MM.1S (cell line): Measurements from ENCODE around the gene SHKBP1.

ENCODE experiments used
- DNase-seq: peaks from one replicate; pipeline ENCODE4 v3.0.0-alpha.2; 2015
- H2AFZ ChIP-seq: fragments of 300-600 bp; sonication (generic); 2 replicates; pipeline ENCODE4 v1.6.0; 2016; ENCODE audit warnings: antibody characterized with exemption, low read length
- H3F3A ChIP-seq: fragments of 300-600 bp; sonication (generic); 2 replicates; pipeline ENCODE4 v1.6.1; 2016; ENCODE audit warnings: mild to moderate bottlenecking, antibody characterized with exemption, low read length, moderate library complexity, mixed read lengths; ENCODE audit not compliant: insufficient read depth
- H3K27ac ChIP-seq: fragments of 300-600 bp; sonication (generic); 2 replicates; pipeline ENCODE4 v1.5.1; 2016; ENCODE audit warnings: mild to moderate bottlenecking, low read length
- H3K27me3 ChIP-seq: fragments of 300-600 bp; sonication (generic); replicated peaks from 2 replicates; pipeline ENCODE4 v1.6.0; 2016; ENCODE audit warnings: low read length; ENCODE audit not compliant: insufficient read depth
- H3K36me3 ChIP-seq: fragments of 300-600 bp; sonication (generic); replicated peaks from 2 replicates; pipeline ENCODE4 v1.6.1; 2016; ENCODE audit warnings: mild to moderate bottlenecking, low read length, mixed read lengths; ENCODE audit not compliant: insufficient read depth
- H3K4me1 ChIP-seq: fragments of 300-600 bp; sonication (generic); 2 replicates; pipeline ENCODE4 v1.6.1; 2016; ENCODE audit warnings: low read length, mixed read lengths
- H3K4me2 ChIP-seq: fragments of 300-600 bp; sonication (generic); 2 replicates; pipeline ENCODE4 v1.6.0; 2016; ENCODE audit warnings: low read depth, low read length
- H3K4me3 ChIP-seq: fragments of 300-600 bp; sonication (generic); 2 replicates; pipeline ENCODE4 v1.5.1; 2016; ENCODE audit warnings: low read length, mixed read lengths
- H3K79me2 ChIP-seq: fragments of 300-600 bp; sonication (generic); 2 replicates; pipeline ENCODE4 v1.6.1; 2016; ENCODE audit warnings: mixed run types, low read length, mixed read lengths
- H3K9ac ChIP-seq: fragments of 300-600 bp; sonication (generic); 2 replicates; pipeline ENCODE4 v1.6.1; 2016; ENCODE audit warnings: low read length, mixed read lengths
- H3K9me2 ChIP-seq: fragments of 300-600 bp; sonication (generic); replicated peaks from 2 replicates; pipeline ENCODE4 v1.6.1; 2016; ENCODE audit warnings: mild to moderate bottlenecking, low read length, mixed read lengths; ENCODE audit not compliant: insufficient read depth
- H3K9me3 ChIP-seq: fragments of 300-600 bp; sonication (generic); replicated peaks from 2 replicates; pipeline ENCODE4 v1.6.1; 2016; ENCODE audit warnings: mild to moderate bottlenecking, low read length, mixed read lengths; ENCODE audit not compliant: insufficient read depth
- H4K20me1 ChIP-seq: fragments of 300-600 bp; sonication (generic); 2 replicates; pipeline ENCODE4 v1.6.1; 2016; ENCODE audit warnings: mild to moderate bottlenecking, low read length, moderate library complexity, mixed read lengths; ENCODE audit not compliant: insufficient read depth
- CTCF ChIP-seq: fragments of 300-600 bp; sonication (generic); IDR thresholded peaks from 2 replicates; pipeline ENCODE4 v1.5.1; 2016; ENCODE audit warnings: antibody characterized with exemption, low read length, mixed read lengths
- EZH2 ChIP-seq: fragments of 300-600 bp; sonication (generic); optimal IDR thresholded peaks from 2 replicates; pipeline ENCODE3; 2017; ENCODE audit warnings: low read depth, mild to moderate bottlenecking, antibody characterized with exemption, low read length, mixed read lengths
- EZH2phosphoT487 ChIP-seq: fragments of 300-600 bp; sonication (generic); IDR thresholded peaks from 2 replicates; pipeline ENCODE4 v1.6.1; 2018; ENCODE audit warnings: antibody characterized with exemption, low read length

SHKBP1 gene

GRCh38 chr19:40603071-40603388 is 26.4 kb downstream of the SHKBP1 start:
- no peak for DNase-seq
- no peak for TF ChIP-seq EZH2
- TF ChIP-seq EZH2phosphoT487: no peak
- TF ChIP-seq CTCF: no peak
- no peak overlapping the region; the same call in 1 of the 2 replicates for H3K27ac ChIP-seq
- peak overlapping the region; percentile 57 for H3K4me3 ChIP-seq
- no peaks in the 10 kb centered on the region for H3K36me3 ChIP-seq
- H4K20me1 ChIP-seq: no peaks in the 10 kb centered on the region
- peaks cover 43% of the 10 kb centered on the region for H3K4me1 ChIP-seq
- no peaks in the 10 kb centered on the region for H3K79me2 ChIP-seq
- no peak overlapping the region for H3K9ac ChIP-seq
- H3K27me3 ChIP-seq: peaks cover 34% of the 10 kb centered on the region
- no peaks in the 10 kb centered on the region for H3K9me2 ChIP-seq
- H3F3A ChIP-seq: peaks cover 41% of the 10 kb centered on the region
- H3K9me3 ChIP-seq: no peaks in the 10 kb centered on the region
- H3K4me2 ChIP-seq: peak overlapping the region; percentile 73
- 0 out of 2 replicates have a peak overlapping the region, but pooled peaks have one; percentile 66 for H2AFZ ChIP-seq

- H3F3A ChIP-seq: peaks cover 41% of the 10 kb centered on the region
- peak overlapping the region; percentile 66 for H2AFZ ChIP-seq
- H3K9ac ChIP-seq: peak overlapping the region; percentile 2; the same call in 1 of the 2 replicates
- peak overlapping the region; percentile 73 for H3K4me2 ChIP-seq
- no peaks in the 10 kb centered on the region for H4K20me1 ChIP-seq
- H3K4me3 ChIP-seq: peak overlapping the region; percentile 57
- H3K9me2 ChIP-seq: no peaks in the 10 kb centered on the region
- H3K79me2 ChIP-seq: no peaks in the 10 kb centered on the region
- peaks cover 40% of the 10 kb centered on the region for H3K4me1 ChIP-seq
- H3K27me3 ChIP-seq: peaks cover 29% of the 10 kb centered on the region
- DNase-seq: peak; percentile 99
- no peaks in the 10 kb centered on the region for H3K9me3 ChIP-seq
- no peaks in the 10 kb centered on the region for H3K36me3 ChIP-seq
- no peak for TF ChIP-seq EZH2phosphoT487
- no peak for TF ChIP-seq CTCF
- no peak for TF ChIP-seq EZH2
- H3K27ac ChIP-seq: no peak overlapping the region; the same call in 1 of the 2 replicates
Observed at GRCh38 chr19:40603389-40604170, 26.9 kb downstream of the SHKBP1 start.

GRCh38 chr19:40604171-40604646 is 27.5 kb downstream of the SHKBP1 start:
- Histone ChIP-seq H2AFZ (peak overlapping the region; percentile 98), H3K36me3 (no peaks in the 10 kb centered on the region), H3K27me3 (peaks cover 25% of the 10 kb centered on the region), H3F3A (peaks cover 36% of the 10 kb centered on the region), H3K79me2 (no peaks in the 10 kb centered on the region), H3K27ac (no peak overlapping the region), H3K9me2 (no peaks in the 10 kb centered on the region), H3K4me3 (peak overlapping the region; percentile 87; the same call in 1 of the 2 replicates), H3K4me1 (peaks cover 35% of the 10 kb centered on the region), H3K9me3 (no peaks in the 10 kb centered on the region), H4K20me1 (no peaks in the 10 kb centered on the region), H3K9ac (no peak overlapping the region), H3K4me2 (peak overlapping the region; percentile 99; the same call in 1 of the 2 replicates)
- no peak for DNase-seq
- TF ChIP-seq EZH2 (no peak), EZH2phosphoT487 (no peak), CTCF (no peak)
